HT1080 (cell line): Measurements from ENCODE around the gene MAP3K7CL. TPM values are rescaled to one million over a fixed set of nuclear protein-coding genes. Genes with fewer than 3 reads are reported as not detected.

Source experiments
- DNase-seq: peaks from one replicate; pipeline ENCODE4 v3.0.0-alpha.2; 2015; ENCODE audit warnings: low read depth
- total RNA-seq: library from RNA; depleted of rRNA; stranded (reverse); fragments of >200 nt; shearing (Covaris generic); gene quantifications from 2 replicates; pipeline ENCODE4 v1.2.3, GENCODE V29; 2014

MAP3K7CL gene
- total RNA-seq, 1 experiment from 2014 or later = 5.6 TPM

GRCh38 chr21:29133241-29133640 lies 2.8 kb downstream of the MAP3K7CL start:
- DNase-seq = no peak

DNA sequence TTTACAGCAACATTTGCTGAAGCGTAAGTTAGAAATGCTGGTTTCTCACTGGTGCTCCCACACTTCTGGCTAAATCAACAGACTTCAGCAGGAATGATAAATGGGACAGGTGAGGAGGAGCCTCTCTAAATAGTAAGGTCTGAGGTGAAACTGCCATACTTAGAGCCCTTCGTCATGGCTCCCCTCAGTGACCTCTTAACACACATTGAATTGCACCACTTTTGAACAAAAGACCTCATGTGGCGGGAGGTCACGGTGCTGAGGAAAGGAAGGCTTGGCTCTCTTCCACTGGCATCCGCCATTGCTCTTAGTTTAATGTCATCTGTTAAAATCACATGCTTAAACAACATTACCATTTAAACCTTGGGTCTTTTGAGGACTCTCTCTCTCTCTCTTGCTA lies 3.4 kb downstream of the MAP3K7CL start:
- no peak for DNase-seq

GRCh38 chr21:29135481-29135880 lies 5.0 kb downstream of the MAP3K7CL start:
- DNase-seq = no peak

GRCh38 chr21:29136033-29136432 lies 5.6 kb downstream of the MAP3K7CL start:
- no peak for DNase-seq

DNA sequence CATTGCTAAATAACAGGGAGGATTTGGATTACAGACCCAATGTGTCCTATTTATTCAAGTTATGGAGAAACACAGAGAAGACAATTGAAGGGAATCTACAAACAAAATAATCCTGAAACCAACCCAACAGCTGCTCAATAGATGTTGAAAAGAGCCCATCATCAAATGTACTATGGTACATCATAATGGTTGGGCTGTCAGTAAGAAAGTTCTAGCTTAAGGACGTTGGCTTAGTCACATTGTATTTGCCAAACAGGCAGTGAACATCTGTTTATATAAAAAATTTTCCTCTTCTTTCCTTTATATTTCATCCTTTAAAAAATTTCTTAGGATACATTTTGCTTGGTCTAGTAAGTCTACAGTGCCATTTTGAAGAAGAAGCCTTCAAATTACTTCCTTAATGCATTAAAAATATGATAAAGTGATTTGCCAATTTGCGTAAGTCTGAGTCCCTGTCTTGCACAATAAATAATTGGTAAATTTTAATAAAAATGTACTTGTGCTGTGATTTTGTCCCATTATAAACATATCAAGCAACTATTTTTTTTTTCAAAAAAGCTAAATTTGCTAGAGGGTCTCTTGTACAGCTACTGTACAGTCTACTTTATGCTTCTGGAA lies 14.4 kb downstream of the MAP3K7CL start:
- DNase-seq = peak; percentile 21

DNA sequence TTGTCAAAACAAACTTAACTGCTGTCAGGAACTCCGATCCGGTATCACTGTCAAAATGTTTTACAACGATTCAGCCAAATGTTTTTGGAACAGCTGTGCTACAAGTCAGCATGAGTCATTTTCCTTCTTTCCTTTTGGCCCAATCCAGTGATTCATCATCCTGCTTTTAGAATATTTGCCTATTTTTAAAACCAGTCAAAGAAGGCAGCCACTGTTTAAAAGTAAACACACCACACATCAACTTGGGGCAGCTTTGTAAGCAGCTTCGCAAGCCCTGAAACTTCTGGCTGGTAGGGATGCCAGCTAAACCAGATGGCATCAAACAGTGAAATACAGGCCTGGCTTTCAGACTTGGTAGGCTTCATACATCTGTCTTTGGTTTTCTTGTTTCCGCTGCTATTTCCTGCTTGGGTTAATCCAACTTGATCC lies 14.9 kb downstream of the MAP3K7CL start:
- DNase-seq = peak; percentile 98

GRCh38 chr21:29145852-29146453 lies 15.5 kb downstream of the MAP3K7CL start:
- DNase-seq = no peak

- no peak for DNase-seq
These were observed 16.3 kb downstream of the MAP3K7CL start for GRCh38 chr21:29146726-29147125.

GRCh38 chr21:29148530-29148929 lies 18.1 kb downstream of the MAP3K7CL start:
- DNase-seq = peak; percentile 33

GRCh38 chr21:29149808-29150425 lies 19.5 kb downstream of the MAP3K7CL start:
- DNase-seq = peak; percentile 39

GRCh38 chr21:29151931-29152330 lies 21.5 kb downstream of the MAP3K7CL start:
- no peak for DNase-seq

DNA sequence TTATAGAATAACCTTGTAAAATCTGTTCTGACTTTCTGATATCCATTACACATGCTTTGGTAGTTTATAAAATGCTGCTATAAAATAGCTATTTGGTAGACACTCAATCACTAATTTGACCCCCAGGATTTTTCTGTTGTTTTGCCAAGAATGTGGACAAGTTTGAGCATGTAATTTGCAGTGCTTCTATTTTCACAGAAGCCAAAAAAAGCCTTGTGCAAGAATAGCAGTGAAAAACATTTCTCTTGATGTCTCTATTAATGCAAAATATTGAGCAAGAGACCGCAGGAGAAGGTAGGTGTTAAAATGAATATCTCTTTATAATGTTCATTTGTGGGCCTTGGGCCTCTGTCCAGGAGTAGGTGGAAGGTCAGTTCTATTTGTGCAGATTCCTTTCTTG lies 22.5 kb downstream of the MAP3K7CL start:
- no peak for DNase-seq

- DNase-seq = no peak
These were observed 23.8 kb downstream of the MAP3K7CL start for GRCh38 chr21:29154270-29154669.

GRCh38 chr21:29155118-29155932 lies 24.9 kb downstream of the MAP3K7CL start:
- no peak for DNase-seq

DNA sequence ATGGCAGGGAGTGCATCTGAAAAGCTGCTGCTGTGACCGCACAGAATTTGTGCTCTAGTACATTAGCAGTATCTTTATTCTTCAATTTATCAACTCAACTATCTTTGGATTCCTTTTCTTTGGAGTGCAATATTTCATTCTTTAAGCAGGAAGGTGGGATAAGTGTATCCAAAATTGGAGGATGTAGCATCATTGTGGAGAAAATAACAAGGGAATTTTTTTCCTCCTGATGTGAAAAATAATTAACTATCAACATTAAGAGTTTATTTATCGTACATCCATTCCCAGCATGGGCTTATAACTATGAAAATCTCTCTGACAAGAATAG lies 25.5 kb downstream of the MAP3K7CL start:
- DNase-seq = no peak

DNA sequence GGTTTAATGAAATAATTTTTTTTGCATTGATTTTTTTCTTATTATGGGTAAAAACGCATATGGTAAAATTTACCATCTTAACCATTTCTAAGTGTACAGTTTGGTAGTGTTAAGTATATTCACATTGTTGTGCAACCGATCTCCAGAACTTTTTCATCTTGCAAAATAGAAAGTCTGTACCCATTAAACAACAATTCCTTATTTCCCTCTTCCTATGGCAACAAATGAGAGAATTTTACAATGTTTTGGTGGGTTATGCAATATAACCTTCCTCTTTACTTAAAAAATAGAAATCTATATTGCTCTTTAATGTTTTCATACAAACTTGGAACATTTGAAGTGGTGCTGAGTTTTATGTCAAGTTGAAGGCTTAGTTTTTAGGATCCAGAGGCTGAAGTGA lies 26.6 kb downstream of the MAP3K7CL start:
- no peak for DNase-seq

GRCh38 chr21:29159842-29160241 lies 29.4 kb downstream of the MAP3K7CL start:
- DNase-seq = no peak

- peak; percentile 65 for DNase-seq
These were observed 32.4 kb downstream of the MAP3K7CL start for GRCh38 chr21:29162825-29163224.

DNA sequence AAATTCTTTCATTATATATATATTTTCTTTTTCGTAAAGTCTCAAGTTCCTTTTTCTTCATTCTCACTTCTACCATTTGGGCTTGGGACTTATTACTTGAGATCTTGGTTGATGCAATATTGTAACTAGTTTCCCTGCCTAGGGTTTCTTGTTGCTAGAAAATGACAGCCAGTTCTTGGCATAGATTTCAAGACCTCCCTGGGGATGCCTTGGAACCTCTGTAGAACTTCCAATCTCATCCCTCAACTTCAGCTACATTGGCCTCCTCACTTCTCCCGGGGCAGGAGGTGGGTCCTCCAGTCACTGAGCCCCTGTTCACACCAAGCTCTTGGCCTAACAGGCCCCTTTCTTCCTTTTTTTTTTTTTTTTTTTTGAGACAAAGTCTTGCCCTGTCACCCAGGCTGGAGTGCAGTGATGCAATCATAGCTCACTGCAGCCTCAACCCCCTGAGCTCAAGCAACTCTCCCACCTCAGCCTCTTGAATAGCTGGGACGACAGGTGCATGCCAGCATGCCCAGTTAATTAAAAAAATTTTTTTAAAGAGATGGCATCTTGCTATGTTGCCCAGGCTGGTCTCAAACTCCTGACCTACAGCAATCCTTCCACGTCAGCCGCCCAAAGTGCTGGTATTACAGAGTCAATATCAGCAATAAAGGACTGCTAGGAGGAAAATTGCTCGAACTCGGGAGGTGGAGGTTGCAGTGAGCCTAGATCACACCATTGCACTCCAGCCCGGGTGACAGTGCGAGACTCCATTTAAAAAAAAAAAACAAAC lies 33.1 kb downstream of the MAP3K7CL start:
- no peak for DNase-seq

GRCh38 chr21:29164323-29164942 lies 34.0 kb downstream of the MAP3K7CL start:
- peak; percentile 74 for DNase-seq

DNA sequence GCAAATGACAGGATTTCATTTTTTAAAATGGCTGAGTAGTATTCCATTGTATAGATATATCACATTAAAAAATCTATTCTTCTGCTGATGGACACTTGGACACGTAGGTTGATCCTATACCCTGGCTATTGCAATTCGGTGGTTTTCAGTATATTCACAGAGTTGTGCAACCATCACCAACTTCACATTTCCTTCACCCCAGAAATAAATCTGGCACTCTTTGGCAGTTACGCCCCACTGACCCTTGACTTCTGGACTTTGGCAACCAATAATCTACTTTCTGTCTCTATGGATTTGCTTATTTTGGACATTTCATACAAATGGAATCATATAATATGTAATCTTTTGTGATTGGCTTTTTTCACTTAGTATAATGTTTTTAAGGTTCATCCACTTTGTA lies 35.9 kb downstream of the MAP3K7CL start:
- DNase-seq = no peak
